Neural cell (in vitro differentiated cells): ENCODE measurements around the gene TBL1XR1.

Experiments used
- EZH2 ChIP-seq: fragments of 200-600, 300-800 bp; shearing (Covaris generic), sonication (generic); IDR thresholded peaks from 2 replicates; pipeline ENCODE4 v1.6.1; 2014; ENCODE audit warnings: antibody characterized with exemption, low read length, borderline replicate concordance, mild to moderate bottlenecking; ENCODE audit not compliant: insufficient read depth, poor library complexity, severe bottlenecking
- REST ChIP-seq: IDR thresholded peaks from 2 replicates; pipeline ENCODE4 v1.6.1; 2012; ENCODE audit warnings: borderline replicate concordance
- SMC3 ChIP-seq: fragments of 450-650 bp; conservative IDR thresholded peaks from 2 replicates; pipeline ENCODE4 v1.6.1; 2014; ENCODE audit warnings: antibody characterized with exemption, mild to moderate bottlenecking, moderate library complexity; ENCODE audit not compliant: poor library complexity
- TF ChIP-seq, protein P1 (sequence below): fragments of 450-650 bp; IDR thresholded peaks from 2 replicates; pipeline ENCODE4 v1.5.1; 2014; ENCODE audit warnings: antibody characterized with exemption, mild to moderate bottlenecking, moderate library complexity; ENCODE audit not compliant: poor library complexity, severe bottlenecking

DNA sequence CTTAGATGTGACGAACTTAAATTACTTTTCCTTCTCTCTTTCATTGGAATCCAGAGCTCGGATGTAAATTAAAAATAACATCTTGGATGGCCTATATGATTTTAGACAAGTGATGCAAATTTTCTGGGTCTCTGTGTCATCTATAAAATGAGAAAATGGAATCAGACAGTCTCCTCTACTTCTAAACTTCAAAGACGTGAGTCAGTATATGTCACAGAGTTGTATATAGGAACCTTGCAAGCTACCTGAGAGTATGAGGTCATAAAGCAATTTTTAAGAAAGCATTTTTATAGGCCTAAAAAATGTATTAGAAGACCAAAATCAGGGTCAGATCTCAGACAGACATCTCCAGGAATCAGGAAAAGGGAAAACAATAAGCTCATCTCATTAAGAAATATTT lies 128.3 kb downstream of the TBL1XR1 start:
- TF ChIP-seq, protein P1, sequence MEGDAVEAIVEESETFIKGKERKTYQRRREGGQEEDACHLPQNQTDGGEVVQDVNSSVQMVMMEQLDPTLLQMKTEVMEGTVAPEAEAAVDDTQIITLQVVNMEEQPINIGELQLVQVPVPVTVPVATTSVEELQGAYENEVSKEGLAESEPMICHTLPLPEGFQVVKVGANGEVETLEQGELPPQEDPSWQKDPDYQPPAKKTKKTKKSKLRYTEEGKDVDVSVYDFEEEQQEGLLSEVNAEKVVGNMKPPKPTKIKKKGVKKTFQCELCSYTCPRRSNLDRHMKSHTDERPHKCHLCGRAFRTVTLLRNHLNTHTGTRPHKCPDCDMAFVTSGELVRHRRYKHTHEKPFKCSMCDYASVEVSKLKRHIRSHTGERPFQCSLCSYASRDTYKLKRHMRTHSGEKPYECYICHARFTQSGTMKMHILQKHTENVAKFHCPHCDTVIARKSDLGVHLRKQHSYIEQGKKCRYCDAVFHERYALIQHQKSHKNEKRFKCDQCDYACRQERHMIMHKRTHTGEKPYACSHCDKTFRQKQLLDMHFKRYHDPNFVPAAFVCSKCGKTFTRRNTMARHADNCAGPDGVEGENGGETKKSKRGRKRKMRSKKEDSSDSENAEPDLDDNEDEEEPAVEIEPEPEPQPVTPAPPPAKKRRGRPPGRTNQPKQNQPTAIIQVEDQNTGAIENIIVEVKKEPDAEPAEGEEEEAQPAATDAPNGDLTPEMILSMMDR: no peak
- TF ChIP-seq REST (no peak), SMC3 (no peak), EZH2 (no peak)
